ENCODE data around the gene ASB16. TPM values are rescaled to one million over a fixed set of nuclear protein-coding genes. Genes with fewer than 3 reads are reported as not detected.

ASB16 gene
- total RNA-seq, 1 experiment from 2014 or later, result 0.37 TPM

DNA sequence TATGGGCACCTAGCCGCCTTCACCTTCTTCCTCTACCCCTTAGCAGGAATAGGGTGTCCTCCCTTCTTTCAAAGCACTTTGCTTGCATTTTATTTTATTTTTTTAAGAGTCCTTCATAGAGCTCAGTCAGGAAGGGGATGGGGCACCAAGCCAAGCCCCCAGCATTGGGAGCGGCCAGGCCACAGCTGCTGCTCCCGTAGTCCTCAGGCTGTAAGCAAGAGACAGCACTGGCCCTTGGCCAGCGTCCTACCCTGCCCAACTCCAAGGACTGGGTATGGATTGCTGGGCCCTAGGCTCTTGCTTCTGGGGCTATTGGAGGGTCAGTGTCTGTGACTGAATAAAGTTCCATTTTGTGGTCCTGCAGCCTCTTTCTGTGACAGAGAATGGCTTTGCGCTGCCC is 20.9 kb downstream of the ASB16 start:
- Histone ChIP-seq H3K9me3 (ENCODE audit: control insufficient read depth in 1 of 2, insufficient read depth in 1 of 2, low read depth in 1 of 2, low read length in 2 of 2) (no peaks in the 10 kb centered on the region), H3K9ac (ENCODE audit: low read length) (no peak overlapping the region), H3K79me2 (ENCODE audit: insufficient read depth, low read length) (peaks cover 13% of the 10 kb centered on the region), H3K9me2 (ENCODE audit: insufficient read depth) (no peaks in the 10 kb centered on the region), H4K20me1 (ENCODE audit: insufficient read depth) (no peaks in the 10 kb centered on the region), H3K27ac (ENCODE audit: low read depth, low read length) (no peak overlapping the region), H2AFZ (ENCODE audit: low read depth, low read length, poor library complexity, severe bottlenecking) (no peak overlapping the region), H3K4me2 (ENCODE audit: low read length) (no peak overlapping the region), H3K4me1 (ENCODE audit: control insufficient read depth in 1 of 2, insufficient read depth in 2 of 2, low read length in 2 of 2) (peaks cover 4 to 15% of the 10 kb centered on the region in 2 experiments; a peak in 3 of 4 replicates), H3K4me3 (replicated peaks in 1 of 2; ENCODE audit: low read depth in 1 of 2, low read length in 2 of 2) (no peak overlapping the region), H3K27me3 (ENCODE audit: insufficient read depth, low read length) (no peaks in the 10 kb centered on the region), H3K36me3 (ENCODE audit: control insufficient read depth in 1 of 2, insufficient read depth in 2 of 2, low read length in 2 of 2) (peaks cover 20 to 28% of the 10 kb centered on the region in 2 experiments)
- no TSS peak for BruUV-seq (replicated peaks)
- intact Hi-C loops (cut with micrococcal nuclease), result no loop called here
- TF ChIP-seq, protein P1, sequence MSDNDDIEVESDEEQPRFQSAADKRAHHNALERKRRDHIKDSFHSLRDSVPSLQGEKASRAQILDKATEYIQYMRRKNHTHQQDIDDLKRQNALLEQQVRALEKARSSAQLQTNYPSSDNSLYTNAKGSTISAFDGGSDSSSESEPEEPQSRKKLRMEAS (IDR thresholded peaks at IDR 0.05), result no peak
- TF ChIP-seq POLR2A (IDR thresholded peaks at IDR 0.05; ENCODE audit: borderline replicate concordance, extremely low read depth, insufficient read depth, insufficient read length), result no peak
- TF ChIP-seq SP1 (IDR thresholded peaks at IDR 0.05; ENCODE audit: low read depth), result no peak
- no peak for TF ChIP-seq POLR2AphosphoS5 (IDR thresholded peaks at IDR 0.05; ENCODE audit: low read depth, low read length)
- no peak for TF ChIP-seq CTCF (IDR thresholded peaks at IDR 0.05 in 2 of 3, conservative IDR thresholded peaks at IDR 0.05 in 1 of 3; ENCODE audit: borderline replicate concordance in 1 of 3, insufficient read depth in 1 of 3, low read depth in 2 of 3, low read length in 2 of 3)
- TF ChIP-seq, protein P2, sequence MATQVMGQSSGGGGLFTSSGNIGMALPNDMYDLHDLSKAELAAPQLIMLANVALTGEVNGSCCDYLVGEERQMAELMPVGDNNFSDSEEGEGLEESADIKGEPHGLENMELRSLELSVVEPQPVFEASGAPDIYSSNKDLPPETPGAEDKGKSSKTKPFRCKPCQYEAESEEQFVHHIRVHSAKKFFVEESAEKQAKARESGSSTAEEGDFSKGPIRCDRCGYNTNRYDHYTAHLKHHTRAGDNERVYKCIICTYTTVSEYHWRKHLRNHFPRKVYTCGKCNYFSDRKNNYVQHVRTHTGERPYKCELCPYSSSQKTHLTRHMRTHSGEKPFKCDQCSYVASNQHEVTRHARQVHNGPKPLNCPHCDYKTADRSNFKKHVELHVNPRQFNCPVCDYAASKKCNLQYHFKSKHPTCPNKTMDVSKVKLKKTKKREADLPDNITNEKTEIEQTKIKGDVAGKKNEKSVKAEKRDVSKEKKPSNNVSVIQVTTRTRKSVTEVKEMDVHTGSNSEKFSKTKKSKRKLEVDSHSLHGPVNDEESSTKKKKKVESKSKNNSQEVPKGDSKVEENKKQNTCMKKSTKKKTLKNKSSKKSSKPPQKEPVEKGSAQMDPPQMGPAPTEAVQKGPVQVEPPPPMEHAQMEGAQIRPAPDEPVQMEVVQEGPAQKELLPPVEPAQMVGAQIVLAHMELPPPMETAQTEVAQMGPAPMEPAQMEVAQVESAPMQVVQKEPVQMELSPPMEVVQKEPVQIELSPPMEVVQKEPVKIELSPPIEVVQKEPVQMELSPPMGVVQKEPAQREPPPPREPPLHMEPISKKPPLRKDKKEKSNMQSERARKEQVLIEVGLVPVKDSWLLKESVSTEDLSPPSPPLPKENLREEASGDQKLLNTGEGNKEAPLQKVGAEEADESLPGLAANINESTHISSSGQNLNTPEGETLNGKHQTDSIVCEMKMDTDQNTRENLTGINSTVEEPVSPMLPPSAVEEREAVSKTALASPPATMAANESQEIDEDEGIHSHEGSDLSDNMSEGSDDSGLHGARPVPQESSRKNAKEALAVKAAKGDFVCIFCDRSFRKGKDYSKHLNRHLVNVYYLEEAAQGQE (IDR thresholded peaks at IDR 0.05; ENCODE audit: low read depth), result no peak
- no peak for TF ChIP-seq ZFX (IDR thresholded peaks at IDR 0.05)
- TF ChIP-seq ELF1 (IDR thresholded peaks at IDR 0.05; ENCODE audit: borderline replicate concordance, low read depth), result no peak
- TF ChIP-seq, protein P3, sequence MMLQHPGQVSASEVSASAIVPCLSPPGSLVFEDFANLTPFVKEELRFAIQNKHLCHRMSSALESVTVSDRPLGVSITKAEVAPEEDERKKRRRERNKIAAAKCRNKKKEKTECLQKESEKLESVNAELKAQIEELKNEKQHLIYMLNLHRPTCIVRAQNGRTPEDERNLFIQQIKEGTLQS (IDR thresholded peaks at IDR 0.05), result no peak
- no peak for TF ChIP-seq YY1 (IDR thresholded peaks at IDR 0.05; ENCODE audit: extremely low read depth, insufficient replicate concordance, low read depth, low read length)
- no peak for TF ChIP-seq RAD21 (IDR thresholded peaks at IDR 0.05; ENCODE audit: low read depth)
- TF ChIP-seq EGR1 (IDR thresholded peaks at IDR 0.05; ENCODE audit: low read depth), result no peak
- ATAC-seq, result no peak
- RAD21 ChIA-PET (ENCODE audit: low non-redundant PET in 1 of 2, low total read pairs in 2 of 2, uncharacterized antibody in 2 of 2, unreplicated experiment in 2 of 2), result no interaction called here
- POLR2A ChIA-PET, result no interaction called here
- DNase-seq (ENCODE audit: low read depth, low spot score), result no peak
- CTCF ChIA-PET, result no interaction called here

Measured in HCT116 (cell line).